ENCODE data around the gene PCDHGA1. TPM values are rescaled to one million over a fixed set of nuclear protein-coding genes. Genes with fewer than 3 reads are reported as not detected.
A peak's percentile ranks its signal among the peaks of the same experiment; 100 is the strongest.
"Not testable (repeated sequence)": the region's sequence is repeated elsewhere in the genome, so short reads cannot be mapped to it uniquely, and the experiment has no call there.

PCDHGA1 gene
- total and polyA plus RNA-seq, 2 donors (not counting 1 experiment from before 2014, with no cell fraction given): 0.06 to 0.64 TPM

- Histone ChIP-seq H3K4me3 (ENCODE audit: control extremely low read depth in 1 of 5, extremely low read depth in 1 of 5, insufficient read depth in 1 of 5, low read depth in 2 of 5, low read length in 4 of 5) (no peak within 1 kb of the TSS), H3K27me3 (replicated peaks in 1 of 4; ENCODE audit: control extremely low read depth in 1 of 4, control insufficient read depth in 3 of 4, insufficient read depth in 4 of 4, low read length in 3 of 4) (peaks cover 0 to 55% (median 47%) of the 10 kb centered on the region in 4 experiments), H3K79me2 (ENCODE audit: control insufficient read depth, insufficient read depth, low read length) (no peaks in the 10 kb centered on the region), H3K27ac (ENCODE audit: low read length in 2 of 2) (no peak within 1 kb of the TSS), H2AFZ (ENCODE audit: insufficient read depth, low read depth, low read length, poor library complexity, severe bottlenecking) (no peak within 1 kb of the TSS), H3K9me3 (ENCODE audit: control extremely low read depth in 1 of 3, control insufficient read depth in 2 of 3, insufficient read depth in 1 of 3, low read length in 2 of 3) (peaks cover 5 to 43% (median 35%) of the 10 kb centered on the region in 3 donors), H3K36me3 (replicated peaks in 1 of 2; ENCODE audit: control extremely low read depth in 1 of 2, control insufficient read depth in 1 of 2, extremely low read depth in 1 of 2, insufficient read depth in 2 of 2, low read length in 1 of 2) (no peaks in the 10 kb centered on the region), H4K20me1 (ENCODE audit: control insufficient read depth, insufficient read depth, low read length, poor library complexity, severe bottlenecking) (no peaks in the 10 kb centered on the region), H3K9ac (ENCODE audit: low read length) (no peak within 1 kb of the TSS), H3K4me1 (ENCODE audit: control insufficient read depth in 2 of 2, insufficient read depth in 2 of 2, low read length in 2 of 2) (peaks cover 0 to 4% of the 10 kb centered on the region in 2 donors), H3K4me2 (replicated peaks; ENCODE audit: low read depth, low read length, poor library complexity, severe bottlenecking) (no peak within 1 kb of the TSS)
- Mint-ChIP-seq H3K9me3 (ENCODE audit: insufficient read depth) (peaks cover 15% of the 10 kb centered on the region), H3K4me1 (peaks cover 2% of the 10 kb centered on the region), H3K27me3 (peaks cover 74% of the 10 kb centered on the region), H3K4me3 (peak within 1 kb of the TSS; percentile 13), H3K27ac (no peak within 1 kb of the TSS)
- TF ChIP-seq EZH2 (IDR thresholded peaks at IDR 0.05; ENCODE audit: borderline replicate concordance, insufficient read depth, low read depth, low read length, poor library complexity, severe bottlenecking) (no peak), CTCF (IDR thresholded peaks at IDR 0.05) (no peak)
- WGBS (ENCODE audit: insufficient coverage): 21% methylated on average over 24 of the region's 27 CpGs
- DNase-seq (no peak), ATAC-seq (ENCODE audit: low read depth) (no peak)
- intact Hi-C loops (cut with micrococcal nuclease): no loop called here
- CTCF ChIA-PET: interaction anchor here (1.0 kb wide), 1 partner anchor 13 kb away, joined by 3 read pairs; no protein-coding TSS in a partner anchor
- POLR2A ChIA-PET: no interaction called here
Measured at GRCh38 chr5:141338538-141339306, 8.4 kb downstream of the PCDHGA1 start, which contains the start of gene PCDHGA2. Gene PCDHGA2, plus strand, starts transcription at chr5:141338760.

- intact Hi-C loops (cut with micrococcal nuclease): not testable (repeated sequence)
- peaks cover 0 to 54% (median 45%) of the 10 kb centered on the region in 4 experiments for H3K27me3 ChIP-seq (replicated peaks in 1 of 4; ENCODE audit: control extremely low read depth in 1 of 4, control insufficient read depth in 3 of 4, insufficient read depth in 4 of 4, low read length in 3 of 4)
Measured at GRCh38 chr5:141340781-141341354, 10.6 kb downstream of the PCDHGA1 start.

More at GRCh38 chr5:141340781-141341354, 10.6 kb downstream of the PCDHGA1 start:
- H4K20me1 ChIP-seq (ENCODE audit: control insufficient read depth, insufficient read depth, low read length, poor library complexity, severe bottlenecking); H3K27ac Mint-ChIP-seq; H3K4me3 ChIP-seq (ENCODE audit: control extremely low read depth in 1 of 5, extremely low read depth in 1 of 5, insufficient read depth in 1 of 5, low read depth in 2 of 5, low read length in 4 of 5); ATAC-seq (ENCODE audit: low read depth); H3K9ac ChIP-seq (ENCODE audit: low read length); H2AFZ ChIP-seq (ENCODE audit: insufficient read depth, low read depth, low read length, poor library complexity, severe bottlenecking); H3K4me2 ChIP-seq (replicated peaks; ENCODE audit: low read depth, low read length, poor library complexity, severe bottlenecking); POLR2A ChIA-PET; H3K27ac ChIP-seq (ENCODE audit: low read length in 2 of 2); H3K4me1 ChIP-seq (ENCODE audit: control insufficient read depth in 2 of 2, insufficient read depth in 2 of 2, low read length in 2 of 2); H3K36me3 ChIP-seq (replicated peaks in 1 of 2; ENCODE audit: control extremely low read depth in 1 of 2, control insufficient read depth in 1 of 2, extremely low read depth in 1 of 2, insufficient read depth in 2 of 2, low read length in 1 of 2); H3K4me1 Mint-ChIP-seq; DNase-seq; CTCF ChIA-PET; H3K79me2 ChIP-seq (ENCODE audit: control insufficient read depth, insufficient read depth, low read length); H3K4me3 Mint-ChIP-seq: not testable (repeated sequence)
- H3K9me3 ChIP-seq (ENCODE audit: control extremely low read depth in 1 of 3, control insufficient read depth in 2 of 3, insufficient read depth in 1 of 3, low read length in 2 of 3): peaks cover 1 to 50% (median 48%) of the 10 kb centered on the region in 3 donors
- H3K9me3 Mint-ChIP-seq (ENCODE audit: insufficient read depth): peaks cover 12% of the 10 kb centered on the region
- peaks cover 65% of the 10 kb centered on the region for H3K27me3 Mint-ChIP-seq
- WGBS (ENCODE audit: insufficient coverage): 71% methylated on average over 23 of the region's 45 CpGs
